GM10847 (cell line): ENCODE measurements around the gene SLU7.

ENCODE experiments used
- POLR2A ChIP-seq: IDR thresholded peaks from 2 replicates; pipeline ENCODE4 v1.6.1; 2011; ENCODE audit not compliant: insufficient read length; ENCODE audit errors: extremely low read depth

SLU7 gene

GRCh38 chr5:160418561-160419457 lies at the start of gene SLU7:
SLU7 (minus strand) TSS chr5:160419081; CDS start chr5:160415294, 3,787 bp downstream.
- peak; percentile 58 for TF ChIP-seq POLR2A

GRCh38 chr5:160468363-160468975 lies 49.6 kb upstream of the SLU7 start:
- TF ChIP-seq POLR2A, result no peak

GRCh38 chr5:160467555-160468362 lies 48.9 kb upstream of the SLU7 start:
- peak; percentile 86 for TF ChIP-seq POLR2A

GRCh38 chr5:160466889-160467554 lies 48.1 kb upstream of the SLU7 start:
- TF ChIP-seq POLR2A, result no peak

GRCh38 chr5:160466116-160466515 lies 47.2 kb upstream of the SLU7 start:
- TF ChIP-seq POLR2A, result no peak

- TF ChIP-seq POLR2A, result no peak
These were observed 45.6 kb upstream of the SLU7 start for GRCh38 chr5:160464466-160464797.

GRCh38 chr5:160463740-160464465 lies 45.0 kb upstream of the SLU7 start:
- TF ChIP-seq POLR2A, result no peak

- TF ChIP-seq POLR2A, result no peak
These were observed 44.3 kb upstream of the SLU7 start for GRCh38 chr5:160463227-160463626.

- no peak for TF ChIP-seq POLR2A
These were observed 43.3 kb upstream of the SLU7 start for GRCh38 chr5:160462167-160462566.

GRCh38 chr5:160461378-160461777 lies 42.5 kb upstream of the SLU7 start:
- TF ChIP-seq POLR2A, result no peak

- TF ChIP-seq POLR2A, result no peak
These were observed 41.6 kb upstream of the SLU7 start for GRCh38 chr5:160460377-160461049.

GRCh38 chr5:160458806-160459800 lies 40.2 kb upstream of the SLU7 start:
- TF ChIP-seq POLR2A, result no peak

- no peak for TF ChIP-seq POLR2A
These were observed 38.4 kb upstream of the SLU7 start for GRCh38 chr5:160457252-160457651.

GRCh38 chr5:160456480-160457177 lies 37.7 kb upstream of the SLU7 start:
- no peak for TF ChIP-seq POLR2A
